Testis (tissue), 2 donors: ENCODE measurements around the gene NHSL2.

Source experiments
- CTCF ChIP-seq, 3 experiments: fragments of 450-650 bp in 2 of 3; fragments of 200-600 bp in 1 of 3; sonication (generic) in 1 of 3; IDR thresholded peaks; one replicate each; pipeline ENCODE4 v1.5.1; 2016 to 2019; ENCODE audit warnings: antibody characterized with exemption in 3 of 3, mild to moderate bottlenecking in 2 of 3, moderate library complexity in 1 of 3
- POLR2A ChIP-seq: fragments of 450-650 bp; IDR thresholded peaks from one replicate; pipeline ENCODE4 v1.6.1; 2017; ENCODE audit warnings: antibody characterized with exemption, mild to moderate bottlenecking, moderate library complexity

GRCh38 chrX:72021975-72022374 is 111.3 kb downstream of the NHSL2 start:
- TF ChIP-seq CTCF (IDR thresholded peaks at IDR 0.05) (no peak), POLR2A (no peak)
